AG04449 (cell line): Measurements from ENCODE around the gene BST2.

ENCODE experiments used
- CTCF ChIA-PET: fragments of 350-600 bp; formaldehyde crosslinking; extraction: SDS; loops from one replicate; lab custom pipeline; 2021; ENCODE audit warnings: antibody characterized with exemption; lab: Yijun Ruan, JAX
- POLR2A ChIA-PET: fragments of 400-600, 350-600 bp; formaldehyde crosslinking; extraction: SDS; loops from one replicate; lab custom pipeline; 2020; ENCODE audit warnings: antibody characterized with exemption, inconsistent platforms; lab: Yijun Ruan, JAX
- DNase-seq: peaks from one replicate; pipeline ENCODE4 v3.0.0-alpha.2; 2010; ENCODE audit warnings: low read depth, low spot score
- H3K4me3 ChIP-seq: 2 replicates; pipeline ENCODE4 v1.5.1; 2011; ENCODE audit warnings: low read depth, mild to moderate bottlenecking, control low read depth, low read length
- CTCF ChIP-seq: IDR thresholded peaks from one replicate; pipeline ENCODE4 v1.5.1; 2011; ENCODE audit warnings: mild to moderate bottlenecking, moderate library complexity, low read length, control low read depth, inconsistent platforms; ENCODE audit not compliant: insufficient read depth; ENCODE audit errors: missing control alignments

BST2 gene

DNA sequence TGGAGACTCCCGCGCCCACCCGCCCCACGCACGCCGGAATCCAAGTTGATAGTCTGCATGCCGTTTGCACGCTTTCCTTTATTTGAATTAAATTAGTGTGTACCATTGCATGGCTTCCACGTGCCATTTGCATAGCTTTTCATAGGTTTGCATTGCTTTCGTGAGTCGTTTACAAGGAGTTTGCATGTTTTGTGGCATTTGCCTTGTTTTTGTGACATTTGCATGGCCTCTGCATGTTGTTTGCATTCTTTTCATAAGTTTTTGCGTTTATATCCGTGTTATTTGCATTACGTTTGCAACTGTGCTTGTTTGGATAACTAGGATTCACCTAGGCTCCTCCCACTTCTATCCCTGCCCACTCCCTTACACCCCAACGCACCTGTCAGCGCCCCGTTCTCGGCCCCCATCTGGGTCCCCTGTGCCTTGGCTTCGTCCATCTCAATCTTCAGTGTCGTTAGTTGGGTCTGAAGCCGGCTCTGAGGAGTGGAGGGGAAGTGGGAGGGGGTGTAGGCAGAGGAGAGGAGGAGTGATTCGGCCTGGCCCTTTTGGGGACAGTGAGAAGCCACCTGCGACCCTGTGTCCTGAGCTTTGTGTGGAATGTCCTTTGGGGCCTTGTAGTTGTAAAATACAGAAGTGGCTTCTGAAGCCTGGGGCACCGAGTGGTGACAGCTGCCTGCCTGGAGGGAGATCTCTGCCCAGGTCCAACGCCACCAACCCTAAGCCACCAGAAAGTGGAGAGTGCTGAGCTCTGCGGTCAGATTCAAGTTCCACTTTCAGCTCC, 13.9 kb downstream of the BST2 start:
- peak overlapping the region; percentile 51 for H3K4me3 ChIP-seq
- DNase-seq: no peak
- ChIA-PET POLR2A (interaction anchor here (1.2 kb wide), 1 partner anchor 83 kb away, joined by 6 read pairs; the partner anchor contains the start of gene DDA1), CTCF (interaction anchor here (0.6 to 9.7 kb wide), 8 partner anchors 14 to 98 kb away, joined by 3 to 208 read pairs (median 12); partner anchors contain the start of genes BST2, DDA1 and PLVAP)
- TF ChIP-seq CTCF: no peak

GRCh38 chr19:17390665-17391370, 14.6 kb downstream of the BST2 start:
- peak overlapping the region; percentile 63 for H3K4me3 ChIP-seq
- CTCF ChIA-PET: interaction anchor here (0.7 to 9.7 kb wide), 14 partner anchors 8 to 163 kb away, joined by 3 to 208 read pairs (median 8); partner anchors contain the start of genes MRPL34 and PLVAP
- POLR2A ChIA-PET: interaction anchor here (1.2 kb wide), 1 partner anchor 82 kb away, joined by 6 read pairs; the partner anchor contains the start of gene DDA1
- TF ChIP-seq CTCF: peak; percentile 76
- peak; percentile 29 for DNase-seq

- ChIA-PET POLR2A (interaction anchor here (0.6 to 1.2 kb wide), 3 partner anchors 35 to 81 kb away, joined by 3 to 6 read pairs (median 4); partner anchors contain the start of gene DDA1), CTCF (interaction anchor here (1.0 to 9.7 kb wide), 17 partner anchors 9 to 376 kb away, joined by 3 to 208 read pairs (median 6); partner anchors contain the start of genes BST2, DDA1, MRPL34 and PLVAP)
- peak overlapping the region; percentile 63 for H3K4me3 ChIP-seq
- no peak for DNase-seq
- TF ChIP-seq CTCF: peak; percentile 23
These were observed 15.3 kb downstream of the BST2 start for GRCh38 chr19:17389957-17390664.

- no peak for TF ChIP-seq CTCF
- ChIA-PET POLR2A (interaction anchor here (0.6 kb wide), 1 partner anchor 34 kb away, joined by 4 read pairs; no protein-coding TSS in a partner anchor), CTCF (interaction anchor here (1.0 to 9.7 kb wide), 20 partner anchors 10 to 377 kb away, joined by 3 to 208 read pairs (median 6); partner anchors contain the start of genes BST2, DDA1, MRPL34 and MVB12A)
- no peak for DNase-seq
- no peak overlapping the region for H3K4me3 ChIP-seq
These were observed 16.1 kb downstream of the BST2 start for GRCh38 chr19:17389288-17389687.

DNA sequence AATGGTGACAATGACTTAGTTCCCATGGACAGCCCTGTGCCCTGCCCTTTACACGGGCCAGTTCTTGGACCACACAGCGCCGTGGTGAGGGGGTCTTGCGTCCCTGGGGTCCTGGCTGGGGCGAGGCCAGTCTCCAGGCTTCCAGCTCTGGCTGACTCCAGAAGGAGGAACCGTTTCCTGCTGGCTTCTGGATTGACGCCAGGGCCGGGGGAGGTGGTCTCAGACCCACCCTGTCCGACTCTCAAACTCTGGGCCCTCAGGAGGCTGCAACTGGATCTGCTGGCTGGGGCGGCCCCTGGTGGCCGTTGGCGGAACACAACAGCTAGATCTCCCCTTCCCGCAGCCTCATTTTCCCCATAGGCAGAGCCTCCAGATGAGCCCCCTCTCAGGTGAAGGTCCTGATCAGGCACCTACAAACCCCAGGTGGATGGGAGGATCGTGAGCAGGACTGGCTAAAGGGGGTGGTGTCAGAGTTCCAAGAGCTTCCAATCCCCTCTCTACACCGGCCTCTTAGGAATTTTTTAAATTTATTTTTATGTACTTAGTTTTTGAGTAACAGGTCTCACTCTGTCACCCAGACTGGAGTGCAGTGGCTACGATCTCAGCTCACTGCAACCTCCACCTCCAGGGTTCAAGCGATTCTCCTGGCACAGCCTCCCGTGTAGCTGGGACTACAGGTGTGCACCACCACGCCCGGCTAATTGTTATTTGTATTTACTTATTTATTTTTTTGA, 19.4 kb downstream of the BST2 start:
- TF ChIP-seq CTCF: peak; percentile 95
- ChIA-PET CTCF (interaction anchor here (0.8 to 9.7 kb wide), 32 partner anchors 9 to 469 kb away, joined by 3 to 208 read pairs (median 4); partner anchors contain the start of genes ANKLE1, BST2, MRPL34 and MVB12A), POLR2A (interaction anchor here (0.5 to 0.6 kb wide), 2 partner anchors 40 to 90 kb away, joined by 3 read pairs; no protein-coding TSS in a partner anchor)
- H3K4me3 ChIP-seq: no peak overlapping the region
- DNase-seq: no peak
